Epithelial cell of esophagus (primary cell): Measurements from ENCODE around the gene LINC00305.

Experiments used
- DNase-seq: peaks from one replicate; pipeline ENCODE4 v3.0.0; 2010; ENCODE audit warnings: low read depth
- H3K4me3 ChIP-seq: 2 replicates; pipeline ENCODE4 v1.5.1; 2011; ENCODE audit warnings: mild to moderate bottlenecking, low read length, control low read depth
- CTCF ChIP-seq: IDR thresholded peaks from 2 replicates; pipeline ENCODE4 v1.5.1; 2011; ENCODE audit warnings: low read depth, mild to moderate bottlenecking, low read length, control low read depth, inconsistent platforms; ENCODE audit not compliant: insufficient read depth; ENCODE audit errors: missing control alignments

LINC00305 gene

GRCh38 chr18:64083916-64084315 lies 65.0 kb downstream of the LINC00305 start:
- no peak for DNase-seq
- H3K4me3 ChIP-seq: no peak overlapping the region
- TF ChIP-seq CTCF: no peak

- no peak for TF ChIP-seq CTCF
- DNase-seq: no peak
- no peak overlapping the region for H3K4me3 ChIP-seq
Observed at GRCh38 chr18:64082513-64082912, 66.4 kb downstream of the LINC00305 start.

GRCh38 chr18:64082054-64082453 lies 66.8 kb downstream of the LINC00305 start:
- H3K4me3 ChIP-seq: no peak overlapping the region
- no peak for DNase-seq
- TF ChIP-seq CTCF: no peak

GRCh38 chr18:64073971-64074370 lies 74.9 kb downstream of the LINC00305 start:
- no peak for DNase-seq
- no peak overlapping the region for H3K4me3 ChIP-seq
- TF ChIP-seq CTCF: no peak

GRCh38 chr18:64055019-64055418 lies 93.9 kb downstream of the LINC00305 start:
- no peak for DNase-seq
- no peak overlapping the region for H3K4me3 ChIP-seq
- TF ChIP-seq CTCF: no peak

GRCh38 chr18:64053246-64053645 lies 95.6 kb downstream of the LINC00305 start:
- DNase-seq: no peak
- no peak for TF ChIP-seq CTCF
- H3K4me3 ChIP-seq: no peak overlapping the region

- DNase-seq: no peak
- no peak for TF ChIP-seq CTCF
- no peak overlapping the region for H3K4me3 ChIP-seq
Observed at GRCh38 chr18:64052772-64053171, 96.1 kb downstream of the LINC00305 start.
